HepG2 (cell line): ENCODE measurements around the gene TPI1.

Experiments
- CTCF ChIP-seq: sonication (generic); formaldehyde crosslinking; IDR thresholded peaks from 2 replicates; pipeline ENCODE4 v1.5.0; 2020; ENCODE audit warnings: mild to moderate bottlenecking, missing genetic modification reagents, moderate library complexity
- ESRRA ChIP-seq: sonication (generic); formaldehyde crosslinking; IDR thresholded peaks from 2 replicates; pipeline ENCODE4 v1.5.1; 2020; ENCODE audit warnings: mild to moderate bottlenecking, low read depth, missing genetic modification reagents
- POLR2A ChIP-seq, 2 experiments: IDR thresholded peaks; 2 replicates each; pipeline ENCODE4 v1.6.1; 2011; ENCODE audit warnings: low read depth in 2 of 2, low read length in 2 of 2, mild to moderate bottlenecking in 1 of 2, moderate library complexity in 1 of 2; ENCODE audit not compliant: insufficient read depth in 1 of 2
- PTBP1 ChIP-seq: fragments of 200-400 bp; formaldehyde crosslinking; IDR thresholded peaks from 2 replicates; pipeline ENCODE4 v1.6.1; 2018; ENCODE audit warnings: low read length, low read depth; ENCODE audit not compliant: poor library complexity, severe bottlenecking

DNA sequence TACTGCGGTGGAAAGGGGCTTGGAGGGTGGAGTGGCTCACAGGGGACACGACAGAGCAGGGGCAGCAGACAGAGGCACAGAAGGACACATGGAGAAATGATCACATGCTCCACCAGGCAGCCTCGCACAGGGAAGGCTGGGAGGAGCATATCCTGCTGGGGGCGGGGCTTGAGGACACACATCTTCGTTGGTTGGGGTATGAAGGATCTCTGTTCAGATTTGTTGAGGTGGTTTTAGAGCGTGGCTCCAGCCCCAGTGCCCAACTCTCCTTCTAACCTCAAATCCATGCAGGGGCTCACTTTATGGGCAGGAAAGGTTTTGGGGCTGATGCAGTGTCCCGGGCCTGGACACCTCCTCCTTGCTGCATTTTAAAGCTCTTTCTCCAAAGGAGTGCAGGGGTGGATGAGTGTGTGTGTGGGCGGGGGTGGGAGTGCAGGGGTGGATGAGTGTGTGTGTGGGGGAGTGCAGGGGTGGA lies 39.9 kb upstream of the TPI1 start:
- TF ChIP-seq ESRRA (CRISPR knock-in tag) (no peak), POLR2A (IDR thresholded peaks at IDR 0.05; ENCODE audit: insufficient read depth in 1 of 2, low read depth in 2 of 2, low read length in 2 of 2) (no peak; a peak in 1 of 4 replicates), CTCF (CRISPR knock-in tag) (no peak), PTBP1 (no peak)
